ENCODE data around the gene ATP6V1G1.
A peak's percentile ranks its signal among the peaks of the same experiment; 100 is the strongest.
"Not testable (repeated sequence)": the region's sequence is repeated elsewhere in the genome, so short reads cannot be mapped to it uniquely, and the experiment has no call there.

Gene ATP6V1G1

DNA sequence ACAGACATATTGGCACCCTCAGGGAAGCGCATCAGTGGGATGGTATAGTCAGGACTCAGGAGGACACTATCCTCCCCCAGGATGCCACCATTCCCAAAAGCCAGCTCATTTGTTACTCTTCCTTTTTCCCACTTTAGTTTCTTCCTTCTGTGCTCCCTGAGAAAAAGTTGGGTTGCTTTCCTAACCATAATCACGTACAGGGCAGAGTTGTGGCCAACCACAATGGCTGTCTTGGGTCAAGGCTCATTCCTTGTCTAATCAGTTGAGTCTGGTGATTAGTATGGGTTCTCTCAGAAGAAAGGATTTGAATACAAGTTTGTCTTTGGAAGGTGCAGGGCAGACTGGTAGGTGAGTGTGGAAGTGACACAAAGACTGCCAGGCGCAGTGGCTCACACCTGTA, 26.6 kb upstream of the ATP6V1G1 start:
- no peak overlapping the region for H3K4me3 ChIP-seq (ENCODE audit: low read depth, low read length)
- DNase-seq (ENCODE audit: low read depth) = no peak
- TF ChIP-seq, protein P1, sequence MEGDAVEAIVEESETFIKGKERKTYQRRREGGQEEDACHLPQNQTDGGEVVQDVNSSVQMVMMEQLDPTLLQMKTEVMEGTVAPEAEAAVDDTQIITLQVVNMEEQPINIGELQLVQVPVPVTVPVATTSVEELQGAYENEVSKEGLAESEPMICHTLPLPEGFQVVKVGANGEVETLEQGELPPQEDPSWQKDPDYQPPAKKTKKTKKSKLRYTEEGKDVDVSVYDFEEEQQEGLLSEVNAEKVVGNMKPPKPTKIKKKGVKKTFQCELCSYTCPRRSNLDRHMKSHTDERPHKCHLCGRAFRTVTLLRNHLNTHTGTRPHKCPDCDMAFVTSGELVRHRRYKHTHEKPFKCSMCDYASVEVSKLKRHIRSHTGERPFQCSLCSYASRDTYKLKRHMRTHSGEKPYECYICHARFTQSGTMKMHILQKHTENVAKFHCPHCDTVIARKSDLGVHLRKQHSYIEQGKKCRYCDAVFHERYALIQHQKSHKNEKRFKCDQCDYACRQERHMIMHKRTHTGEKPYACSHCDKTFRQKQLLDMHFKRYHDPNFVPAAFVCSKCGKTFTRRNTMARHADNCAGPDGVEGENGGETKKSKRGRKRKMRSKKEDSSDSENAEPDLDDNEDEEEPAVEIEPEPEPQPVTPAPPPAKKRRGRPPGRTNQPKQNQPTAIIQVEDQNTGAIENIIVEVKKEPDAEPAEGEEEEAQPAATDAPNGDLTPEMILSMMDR (conservative IDR thresholded peaks at IDR 0.05; ENCODE audit: low read depth, low read length) = no peak

DNA sequence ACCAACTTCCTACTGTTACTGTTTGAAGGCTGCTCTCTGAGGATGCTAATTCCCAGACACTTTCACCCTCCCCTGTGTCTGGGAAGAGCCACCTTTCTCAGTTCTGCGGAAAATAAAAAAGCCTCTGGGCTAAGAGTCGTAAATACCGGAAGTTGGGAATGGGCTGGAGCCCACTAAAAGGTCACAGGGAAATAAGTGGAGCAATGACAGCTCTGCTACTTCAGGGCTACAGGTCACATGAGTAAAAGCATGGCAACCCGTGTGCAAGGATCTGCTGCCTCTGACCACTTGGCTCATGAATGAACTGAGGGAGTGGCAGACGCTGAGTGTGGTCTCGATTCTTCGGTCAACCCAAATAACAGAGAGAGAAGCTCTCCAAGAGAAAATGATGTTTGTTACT, 25.8 kb upstream of the ATP6V1G1 start:
- TF ChIP-seq, protein P1 (conservative IDR thresholded peaks at IDR 0.05; ENCODE audit: low read depth, low read length) = no peak
- no peak for DNase-seq (ENCODE audit: low read depth)
- no peak overlapping the region for H3K4me3 ChIP-seq (ENCODE audit: low read depth, low read length)

DNA sequence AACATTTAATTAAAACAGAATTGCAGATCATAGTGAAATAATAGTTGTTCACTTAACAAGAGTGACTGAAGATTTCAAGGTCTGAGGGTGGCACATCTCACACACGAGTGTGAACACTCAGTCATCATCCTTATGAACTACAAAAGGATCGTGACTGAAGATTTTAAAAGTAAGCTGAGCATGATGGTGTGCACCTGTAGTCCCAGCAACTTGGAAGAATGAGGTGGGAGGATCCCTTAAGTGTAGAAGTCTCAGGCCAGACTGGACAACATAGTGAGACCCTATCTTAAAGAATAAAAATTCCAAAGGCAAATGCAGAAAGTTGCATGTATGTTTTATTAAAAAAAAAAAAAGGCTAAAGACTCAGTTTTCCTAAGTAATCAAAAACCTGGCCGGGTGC, 22.4 kb upstream of the ATP6V1G1 start:
- TF ChIP-seq, protein P1 (conservative IDR thresholded peaks at IDR 0.05; ENCODE audit: low read depth, low read length) = no peak
- no peak for DNase-seq (ENCODE audit: low read depth)
- H3K4me3 ChIP-seq (ENCODE audit: low read depth, low read length) = no peak overlapping the region

DNA sequence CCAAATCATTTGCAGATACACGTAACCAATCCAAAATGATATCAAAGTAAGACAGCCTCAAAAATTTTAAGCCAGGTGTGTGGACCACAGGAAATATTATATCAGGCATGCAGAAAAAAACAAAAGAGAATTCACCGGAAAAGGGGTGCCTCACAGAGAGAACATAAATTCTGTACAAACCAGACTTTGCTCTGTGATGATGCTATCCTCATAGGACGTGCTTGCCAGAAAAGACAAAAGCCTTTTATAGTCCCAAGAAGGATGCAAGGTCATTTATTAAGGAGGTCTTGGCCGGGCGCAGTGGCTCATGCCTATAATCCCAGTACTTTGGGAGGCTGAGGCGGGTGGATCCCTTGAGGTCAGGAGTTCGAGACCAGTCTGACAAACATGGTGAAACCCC, 16.8 kb upstream of the ATP6V1G1 start:
- no peak overlapping the region for H3K4me3 ChIP-seq (ENCODE audit: low read depth, low read length)
- TF ChIP-seq, protein P1 (conservative IDR thresholded peaks at IDR 0.05; ENCODE audit: low read depth, low read length) = no peak
- no peak for DNase-seq (ENCODE audit: low read depth)

DNA sequence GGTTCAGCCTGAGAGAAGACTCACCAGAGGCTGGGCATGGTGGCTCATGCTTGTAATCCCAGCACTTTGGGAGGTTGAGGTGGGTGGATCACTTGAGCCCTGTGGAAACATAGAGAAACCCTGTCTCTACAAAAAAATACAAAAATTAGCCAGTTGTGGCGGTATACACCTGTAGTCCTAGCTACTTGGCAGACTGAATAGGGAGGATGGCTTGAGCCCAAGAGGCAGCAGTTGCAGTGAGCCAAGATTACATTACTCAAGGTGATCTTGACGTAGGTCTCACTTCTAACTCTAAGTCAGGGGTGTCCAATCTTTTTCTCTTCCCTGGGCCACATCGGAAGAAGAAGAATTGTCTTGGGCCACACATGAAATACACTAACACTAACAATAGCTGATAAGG, 16.2 kb upstream of the ATP6V1G1 start:
- no peak for DNase-seq (ENCODE audit: low read depth)
- no peak overlapping the region for H3K4me3 ChIP-seq (ENCODE audit: low read depth, low read length)
- TF ChIP-seq, protein P1 (conservative IDR thresholded peaks at IDR 0.05; ENCODE audit: low read depth, low read length) = no peak

DNA sequence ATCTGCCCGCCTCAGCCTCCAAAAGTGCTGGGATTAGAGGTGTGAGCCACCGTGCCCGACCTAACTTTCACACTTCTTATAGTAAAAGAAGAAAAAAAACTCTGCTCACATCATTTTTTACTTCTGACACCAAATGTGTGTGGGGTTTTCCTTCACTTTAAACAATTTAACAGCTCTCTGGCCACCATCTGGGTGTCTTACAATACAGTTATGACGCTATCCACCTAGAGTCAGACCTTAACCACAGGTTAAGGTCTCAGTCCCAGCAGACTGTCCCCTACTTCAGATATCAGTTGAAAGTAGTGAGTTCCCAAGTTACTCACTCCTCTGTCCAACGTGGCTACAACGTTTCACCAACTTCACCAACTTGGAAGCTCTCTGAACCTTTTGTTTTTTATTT, 15.4 kb upstream of the ATP6V1G1 start:
- DNase-seq (ENCODE audit: low read depth) = no peak
- H3K4me3 ChIP-seq (ENCODE audit: low read depth, low read length) = no peak overlapping the region

DNA sequence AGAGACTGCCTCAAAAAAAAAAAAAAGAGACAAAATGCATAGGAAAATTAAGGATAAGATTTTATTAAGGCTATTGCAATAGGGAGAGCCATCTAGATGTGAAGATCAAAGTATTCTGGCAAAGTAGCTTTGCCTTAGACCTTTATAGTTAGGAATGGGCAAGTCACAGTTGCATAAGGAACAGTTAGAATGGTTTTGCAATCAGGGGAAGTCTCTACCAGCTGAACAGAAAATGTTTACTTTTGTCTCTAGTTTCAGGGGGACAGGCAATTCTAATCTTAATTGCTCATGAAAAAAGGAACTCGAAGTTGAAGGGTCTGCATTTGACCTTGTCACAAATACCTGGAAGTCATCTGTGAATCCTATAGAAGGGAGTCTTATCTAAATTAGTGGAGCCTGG, 13.1 kb upstream of the ATP6V1G1 start:
- no peak overlapping the region for H3K4me3 ChIP-seq (ENCODE audit: low read depth, low read length)
- peak; percentile 33 for DNase-seq (ENCODE audit: low read depth)
- TF ChIP-seq, protein P1 (conservative IDR thresholded peaks at IDR 0.05; ENCODE audit: low read depth, low read length) = no peak

More for the DNA sequence above, 15.4 kb upstream of the ATP6V1G1 start:
- TF ChIP-seq, protein P1 (conservative IDR thresholded peaks at IDR 0.05; ENCODE audit: low read depth, low read length) = no peak

DNA sequence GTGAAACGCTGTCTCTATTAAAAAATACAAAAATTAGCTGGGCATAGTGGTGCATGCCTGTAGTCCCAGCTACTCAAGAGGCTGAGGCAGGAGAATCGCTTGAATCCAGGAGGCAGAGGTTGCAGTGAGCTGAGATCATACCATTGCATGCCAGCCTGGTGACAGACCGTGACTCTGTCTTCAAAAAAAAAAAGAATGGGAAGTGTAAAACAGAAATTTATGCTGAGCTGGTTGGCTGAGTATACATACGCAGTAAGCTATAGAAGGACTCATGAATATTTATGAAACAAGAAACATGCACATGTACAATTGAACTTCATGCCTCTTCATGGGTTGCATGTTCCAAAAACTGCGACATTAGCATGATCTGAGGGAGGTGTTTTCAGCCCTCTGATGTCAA, 10.8 kb upstream of the ATP6V1G1 start:
- not testable (repeated sequence) for DNase-seq (ENCODE audit: low read depth); H3K4me3 ChIP-seq (ENCODE audit: low read depth, low read length)

DNA sequence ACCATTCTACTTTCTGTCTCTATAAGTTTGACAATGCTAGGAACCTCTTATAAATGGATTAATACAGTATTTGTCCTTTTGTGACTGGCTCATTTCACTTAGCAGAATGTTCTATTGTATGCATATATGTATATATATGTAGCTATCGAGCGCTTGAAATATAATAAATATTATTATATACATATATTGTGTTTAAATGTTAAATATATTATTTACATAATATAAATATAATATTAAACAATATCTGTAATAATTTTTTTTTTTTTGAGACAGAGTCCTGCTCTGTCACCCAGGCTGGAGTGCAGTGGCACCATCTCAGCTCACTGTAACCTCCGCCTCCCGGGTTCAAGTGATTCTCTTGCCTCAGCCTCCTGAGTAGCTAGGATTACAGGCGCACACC, 9.4 kb upstream of the ATP6V1G1 start:
- not testable (repeated sequence) for DNase-seq (ENCODE audit: low read depth); H3K4me3 ChIP-seq (ENCODE audit: low read depth, low read length)
